Astrocyte of the spinal cord (primary cell): ENCODE measurements around the gene ARHGEF1.
"Not testable (repeated sequence)": the region's sequence is repeated elsewhere in the genome, so short reads cannot be mapped to it uniquely, and the experiment has no call there.

Source experiments
- DNase-seq: peaks from one replicate; pipeline ENCODE4 v3.0.0; 2011; ENCODE audit warnings: low read depth, low spot score
- H3K4me3 ChIP-seq: 2 replicates; pipeline ENCODE4 v1.5.1; 2011; ENCODE audit warnings: low read depth, mild to moderate bottlenecking, low read length, moderate library complexity
- CTCF ChIP-seq: IDR thresholded peaks from 2 replicates; pipeline ENCODE4 v1.5.1; 2012; ENCODE audit warnings: low read depth, mild to moderate bottlenecking, low read length, inconsistent platforms
- in situ Hi-C: cut with HindIII; loops from 2 replicates; pipeline ENCODE4 v1.10.0; 2017; ENCODE audit warnings: low sequenced_read_pairs

The ARHGEF1 gene

DNA sequence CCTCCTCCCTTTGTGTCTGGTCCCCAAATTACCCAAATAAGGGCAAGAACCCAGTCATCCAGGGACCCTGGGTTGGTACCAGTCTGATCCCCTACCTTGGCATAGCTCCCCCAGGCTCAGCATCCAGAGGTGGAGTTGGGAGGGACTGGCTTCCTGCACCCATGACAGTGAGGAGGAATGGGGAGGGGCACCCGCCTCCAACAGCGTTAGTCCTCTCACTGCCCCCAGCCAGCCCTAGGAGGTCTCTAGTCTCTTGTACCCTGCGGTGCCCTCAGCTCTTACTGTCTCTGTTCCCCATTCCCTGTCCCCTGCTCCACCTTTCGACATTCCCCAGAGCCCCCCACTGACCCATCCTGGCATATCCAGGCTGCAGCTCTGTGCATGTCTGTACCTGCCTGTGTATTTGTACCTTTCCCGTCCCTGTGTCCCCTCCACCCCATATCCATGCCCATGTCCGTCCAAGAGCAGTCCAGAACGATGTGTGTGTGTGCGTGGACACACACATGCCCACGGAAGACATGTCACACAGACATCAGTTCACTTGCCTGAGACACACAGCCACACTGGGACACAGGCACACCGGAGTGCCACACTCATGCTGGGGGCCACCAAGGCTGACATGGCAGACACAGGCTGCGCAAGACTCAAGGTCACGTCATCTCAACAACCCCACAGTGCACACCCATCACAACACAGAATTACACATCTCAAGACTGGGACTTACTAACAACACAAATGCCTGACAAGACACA is 27.4 kb downstream of the ARHGEF1 start:
- no peak for TF ChIP-seq CTCF
- no peak overlapping the region for H3K4me3 ChIP-seq
- DNase-seq = no peak
- in situ Hi-C loops = no loop called here

- no peak for DNase-seq
- no peak overlapping the region for H3K4me3 ChIP-seq
- in situ Hi-C loops = no loop called here
- TF ChIP-seq CTCF = no peak
Measured at GRCh38 chr19:41910992-41911888, 28.3 kb downstream of the ARHGEF1 start.

GRCh38 chr19:41911889-41912731 is 29.1 kb downstream of the ARHGEF1 start:
- H3K4me3 ChIP-seq = no peak overlapping the region
- no peak for DNase-seq
- TF ChIP-seq CTCF = no peak
- in situ Hi-C loops = no loop called here

GRCh38 chr19:41912899-41913537 is 30.0 kb downstream of the ARHGEF1 start:
- no peak for DNase-seq
- no peak overlapping the region for H3K4me3 ChIP-seq
- TF ChIP-seq CTCF = no peak
- in situ Hi-C loops = no loop called here

- TF ChIP-seq CTCF = no peak
- no peak overlapping the region for H3K4me3 ChIP-seq
- in situ Hi-C loops = no loop called here
- no peak for DNase-seq
Measured at GRCh38 chr19:41913538-41914423, 30.8 kb downstream of the ARHGEF1 start.

DNA sequence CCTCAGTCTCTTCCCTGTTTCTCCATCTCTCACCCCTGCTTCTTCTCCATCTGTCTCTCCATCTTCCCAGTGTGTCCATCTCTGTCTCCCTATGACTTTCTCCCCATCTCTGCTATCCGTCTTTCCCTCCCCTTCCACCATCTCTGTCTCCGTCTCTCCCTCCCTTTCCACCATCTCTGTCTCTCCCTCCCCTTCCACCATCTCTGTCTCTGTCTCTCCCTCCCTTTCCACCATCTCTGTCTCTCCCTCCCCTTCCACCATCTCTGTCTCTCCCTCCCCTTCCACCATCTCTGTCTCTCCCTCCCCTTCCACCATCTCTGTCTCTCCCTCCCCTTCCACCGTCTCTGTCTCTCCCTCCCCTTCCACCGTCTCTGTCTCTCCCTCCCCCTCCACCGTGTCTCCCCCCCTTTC is 31.4 kb downstream of the ARHGEF1 start:
- H3K4me3 ChIP-seq, DNase-seq, in situ Hi-C loops: not testable (repeated sequence)
